OCI-LY3 (cell line): ENCODE results near the gene FKRP.

ENCODE experiments used
- CTCF ChIP-seq: fragments of 200-600, 300-600 bp; sonication (generic); IDR thresholded peaks from 2 replicates; pipeline ENCODE4 v1.5.1; 2014; ENCODE audit warnings: antibody characterized with exemption, low read length, low read depth
- EZH2phosphoT487 ChIP-seq: fragments of 200-600 bp; shearing (Covaris generic); IDR thresholded peaks from 2 replicates; pipeline ENCODE4 v1.6.1; 2018; ENCODE audit warnings: antibody characterized with exemption, mixed run types, low read depth

DNA sequence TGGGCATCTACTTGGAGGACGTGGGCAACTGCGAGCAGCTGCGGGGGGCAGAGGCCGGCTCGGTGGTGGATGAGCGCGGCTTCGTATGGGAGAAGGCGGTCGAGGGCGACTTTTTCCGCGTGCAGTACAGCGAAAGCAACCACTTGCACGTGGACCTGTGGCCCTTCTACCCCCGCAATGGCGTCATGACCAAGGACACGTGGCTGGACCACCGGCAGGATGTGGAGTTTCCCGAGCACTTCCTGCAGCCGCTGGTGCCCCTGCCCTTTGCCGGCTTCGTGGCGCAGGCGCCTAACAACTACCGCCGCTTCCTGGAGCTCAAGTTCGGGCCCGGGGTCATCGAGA is 10.7 kb downstream of the FKRP start:
- TF ChIP-seq CTCF (no peak), EZH2phosphoT487 (no peak)
